Body of pancreas (tissue), 4 donors: Measurements from ENCODE around the gene SLAMF9. TPM values are rescaled to one million over a fixed set of nuclear protein-coding genes. Genes with fewer than 3 reads are reported as not detected.

ENCODE experiments used
- ATAC-seq: fragments of 150-250 bp; one replicate; pipeline ENCODE4 v1.9.1; 2016
- DNase-seq, 4 donors: peaks; one replicate each; pipeline ENCODE4 v3.0.0-alpha.2; 2019
- H3K27ac ChIP-seq, 4 donors: fragments of 200-600 bp; sonication (generic); 1 replicate in 3 of 4; 2 replicates in 1 of 4; pipeline versions ENCODE4 v1.5.1 to v1.6.1; 2016 to 2019; ENCODE audit warnings: mild to moderate bottlenecking in 1 of 4, mixed read lengths in 1 of 4, moderate library complexity in 1 of 4
- H3K27me3 ChIP-seq, 2 donors: fragments of 200-600 bp; sonication (generic); one replicate each; pipeline ENCODE4 v1.6.0; 2016; ENCODE audit warnings: mild to moderate bottlenecking in 1 of 2
- H3K36me3 ChIP-seq, 2 donors: fragments of 200-600 bp; sonication (generic); replicated peaks in 1 of 2; 2 replicates each; pipeline ENCODE4 v1.5.1; 2016; ENCODE audit warnings: low read depth in 2 of 2; ENCODE audit not compliant: insufficient read depth in 1 of 2
- H3K4me1 ChIP-seq: fragments of 200-600 bp; sonication (generic); one replicate; pipeline ENCODE4 v1.6.0; 2016
- H3K4me3 ChIP-seq, 2 donors: fragments of 200-600 bp; sonication (generic); 1 replicate in 1 of 2; 2 replicates in 1 of 2; pipeline ENCODE4 v1.5.1; 2016 to 2019
- H3K9me3 ChIP-seq, 3 donors: fragments of 200-600 bp; sonication (generic); 1 replicate in 2 of 3; 2 replicates in 1 of 3; pipeline ENCODE4 v1.5.1; 2016
- POLR2A ChIP-seq, 3 donors: fragments of 450-650 bp; IDR thresholded peaks; one replicate each; pipeline ENCODE4 v1.6.1; 2016; ENCODE audit warnings: antibody characterized with exemption in 3 of 3, mild to moderate bottlenecking in 2 of 3
- WGBS, 2 donors: methylation state at CpG; one replicate each; pipeline ENCODE4 v1.1.5; 2017; 5-methylcytosine and 5-hydroxymethylcytosine counted together
- intact Hi-C: fragments of 100-400 bp; cut with DNase I; formaldehyde crosslinking; loops from one replicate; pipeline ENCODE4 v1.15.1; 2023
- total RNA-seq, 2 donors: library from RNA; depleted of rRNA; stranded (reverse); fragments of >200 nt; gene quantifications; one replicate each; pipeline ENCODE4 v1.1.0, GENCODE V29; 2016
- TF ChIP-seq, protein P1 (sequence below), 7 experiments: fragments of 450-650 bp in 4 of 7; fragments of 200-600 bp in 3 of 7; sonication (generic) in 3 of 7; IDR thresholded peaks; one replicate each; pipeline ENCODE4 v1.5.1; 2016 to 2019; ENCODE audit warnings: antibody characterized with exemption in 7 of 7

SLAMF9 gene
- total RNA-seq, 2 donors from 2014 or later, result not detected

DNA sequence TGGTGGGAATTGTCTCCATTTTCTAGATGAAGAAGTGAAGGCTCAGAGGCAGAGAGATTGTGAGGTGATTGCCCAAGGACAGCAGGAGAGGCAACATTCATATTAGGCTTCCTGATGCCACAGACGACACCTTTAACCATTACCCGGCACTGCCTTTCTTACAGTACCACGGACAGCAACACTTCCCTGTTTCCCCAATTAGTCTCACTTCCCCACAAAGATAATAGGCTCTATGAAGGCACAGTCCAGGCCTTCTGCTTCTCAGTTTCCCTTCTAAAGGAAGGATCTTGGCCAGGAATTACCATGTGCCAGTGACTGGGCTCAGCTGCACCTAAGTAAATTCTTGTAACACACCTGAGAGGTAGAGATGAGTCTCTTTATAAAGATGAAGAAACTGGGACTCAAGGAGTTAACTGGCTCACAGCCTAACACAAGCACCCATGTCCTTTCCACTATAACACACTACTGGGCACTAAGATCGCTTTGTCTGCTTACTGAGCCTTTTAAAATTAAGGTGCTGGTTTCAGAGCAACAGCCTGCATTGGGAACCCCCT, 18.2 kb downstream of the SLAMF9 start:
- intact Hi-C loops, result loop anchor here (2.0 kb wide), 1 partner anchor 69 kb away; no protein-coding TSS in a partner anchor
- Histone ChIP-seq H3K4me1 (peaks cover 8% of the 10 kb centered on the region), H3K36me3 (no peaks in the 10 kb centered on the region), H3K27me3 (no peaks in the 10 kb centered on the region), H3K4me3 (no peak overlapping the region), H3K9me3 (no peaks in the 10 kb centered on the region), H3K27ac (no peak overlapping the region)
- WGBS, 2 donors, result 64 to 73% methylated on average over 4 of the region's 4 CpGs
- DNase-seq (no peak), ATAC-seq (no peak)
- TF ChIP-seq, protein P1, sequence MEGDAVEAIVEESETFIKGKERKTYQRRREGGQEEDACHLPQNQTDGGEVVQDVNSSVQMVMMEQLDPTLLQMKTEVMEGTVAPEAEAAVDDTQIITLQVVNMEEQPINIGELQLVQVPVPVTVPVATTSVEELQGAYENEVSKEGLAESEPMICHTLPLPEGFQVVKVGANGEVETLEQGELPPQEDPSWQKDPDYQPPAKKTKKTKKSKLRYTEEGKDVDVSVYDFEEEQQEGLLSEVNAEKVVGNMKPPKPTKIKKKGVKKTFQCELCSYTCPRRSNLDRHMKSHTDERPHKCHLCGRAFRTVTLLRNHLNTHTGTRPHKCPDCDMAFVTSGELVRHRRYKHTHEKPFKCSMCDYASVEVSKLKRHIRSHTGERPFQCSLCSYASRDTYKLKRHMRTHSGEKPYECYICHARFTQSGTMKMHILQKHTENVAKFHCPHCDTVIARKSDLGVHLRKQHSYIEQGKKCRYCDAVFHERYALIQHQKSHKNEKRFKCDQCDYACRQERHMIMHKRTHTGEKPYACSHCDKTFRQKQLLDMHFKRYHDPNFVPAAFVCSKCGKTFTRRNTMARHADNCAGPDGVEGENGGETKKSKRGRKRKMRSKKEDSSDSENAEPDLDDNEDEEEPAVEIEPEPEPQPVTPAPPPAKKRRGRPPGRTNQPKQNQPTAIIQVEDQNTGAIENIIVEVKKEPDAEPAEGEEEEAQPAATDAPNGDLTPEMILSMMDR (IDR thresholded peaks at IDR 0.05), result no peak
- no peak for TF ChIP-seq POLR2A (IDR thresholded peaks at IDR 0.05)

DNA sequence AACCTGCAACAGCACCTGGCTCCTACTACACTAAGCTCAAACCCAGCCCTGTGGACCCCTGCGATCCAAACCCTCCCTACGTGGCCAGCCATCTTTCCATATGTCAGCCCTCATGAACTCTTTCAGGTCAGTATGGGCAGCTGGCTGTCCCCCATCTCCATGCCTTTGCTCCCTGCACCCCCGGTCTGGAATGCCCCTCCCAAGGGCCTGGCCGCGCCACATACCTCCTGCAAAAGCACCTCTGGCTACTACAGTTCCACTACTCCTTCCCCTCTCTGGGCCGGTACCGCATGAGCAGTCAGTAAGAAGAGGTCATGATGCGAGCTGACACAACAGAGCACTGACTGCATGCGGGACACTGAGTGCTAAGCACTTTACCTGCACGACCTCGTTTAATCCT, 18.7 kb downstream of the SLAMF9 start:
- intact Hi-C loops, result loop anchor here (2.0 kb wide), 1 partner anchor 69 kb away; no protein-coding TSS in a partner anchor
- no peak for ATAC-seq
- H3K27me3 ChIP-seq, result no peaks in the 10 kb centered on the region
- peaks cover 8% of the 10 kb centered on the region for H3K4me1 ChIP-seq
- no peak overlapping the region for H3K4me3 ChIP-seq
- WGBS, 2 donors, result 87% methylated on average over 10 to 11 of the region's 11 CpGs
- no peak for DNase-seq
- no peaks in the 10 kb centered on the region for H3K36me3 ChIP-seq
- TF ChIP-seq, protein P1 (IDR thresholded peaks at IDR 0.05), result no peak
- TF ChIP-seq POLR2A (IDR thresholded peaks at IDR 0.05), result no peak
- no peaks in the 10 kb centered on the region for H3K9me3 ChIP-seq
- H3K27ac ChIP-seq, result no peak overlapping the region

DNA sequence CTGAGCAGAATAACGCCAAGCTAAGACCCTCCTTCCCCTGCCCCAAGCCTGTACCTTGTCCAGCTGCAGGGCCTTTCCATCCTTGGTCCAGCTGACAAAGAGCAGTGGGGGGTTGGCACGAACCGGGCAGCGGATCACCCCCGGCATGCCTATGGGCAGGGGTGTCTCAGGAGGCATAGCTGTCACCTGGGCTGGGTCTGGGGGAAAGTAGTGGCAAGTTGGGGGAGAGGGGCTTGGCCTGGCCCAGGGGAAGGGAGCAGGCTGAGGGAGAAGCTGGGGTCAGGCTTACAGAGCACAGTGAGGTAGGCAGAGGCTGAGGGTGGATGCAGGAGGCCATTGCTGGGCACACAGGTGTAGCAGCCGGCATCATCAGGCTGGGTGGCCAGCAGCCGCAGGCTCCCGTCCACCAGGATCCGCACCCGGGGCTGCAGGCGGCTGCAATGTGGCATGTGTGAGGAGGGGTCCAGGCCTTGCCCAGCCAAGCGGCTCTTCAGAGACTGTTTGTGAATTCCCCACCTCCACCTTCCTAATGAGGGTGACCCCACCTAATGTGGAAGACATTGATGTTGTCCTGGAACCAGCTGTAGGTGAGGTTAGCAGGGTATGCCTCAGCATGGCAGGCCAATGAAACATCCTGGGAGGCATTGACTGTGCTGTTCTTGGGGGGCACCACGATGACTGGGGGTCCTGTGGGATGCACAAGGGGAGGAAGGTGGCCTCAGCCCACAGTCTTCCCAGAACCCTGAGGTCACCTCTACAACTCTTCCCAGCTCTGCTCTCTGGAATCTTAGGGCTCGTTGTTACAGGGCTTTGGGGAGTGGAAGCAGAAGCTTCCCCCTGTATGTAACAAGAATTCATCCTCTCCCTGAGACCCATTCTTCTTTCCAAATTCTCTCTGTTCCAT, 19.6 kb downstream of the SLAMF9 start:
- 82 to 84% methylated on average over 6 to 14 of the region's 14 CpGs for WGBS, 2 donors
- intact Hi-C loops, result loop anchor here (2.0 kb wide), 1 partner anchor 70 kb away; no protein-coding TSS in a partner anchor
- Histone ChIP-seq H3K9me3 (no peaks in the 10 kb centered on the region), H3K4me1 (peaks cover 13% of the 10 kb centered on the region), H3K4me3 (no peak overlapping the region), H3K36me3 (no peaks in the 10 kb centered on the region), H3K27me3 (no peaks in the 10 kb centered on the region), H3K27ac (no peak overlapping the region)
- no peak for ATAC-seq
- DNase-seq, result no peak
- TF ChIP-seq, protein P1 (IDR thresholded peaks at IDR 0.05), result no peak
- TF ChIP-seq POLR2A (IDR thresholded peaks at IDR 0.05), result no peak

DNA sequence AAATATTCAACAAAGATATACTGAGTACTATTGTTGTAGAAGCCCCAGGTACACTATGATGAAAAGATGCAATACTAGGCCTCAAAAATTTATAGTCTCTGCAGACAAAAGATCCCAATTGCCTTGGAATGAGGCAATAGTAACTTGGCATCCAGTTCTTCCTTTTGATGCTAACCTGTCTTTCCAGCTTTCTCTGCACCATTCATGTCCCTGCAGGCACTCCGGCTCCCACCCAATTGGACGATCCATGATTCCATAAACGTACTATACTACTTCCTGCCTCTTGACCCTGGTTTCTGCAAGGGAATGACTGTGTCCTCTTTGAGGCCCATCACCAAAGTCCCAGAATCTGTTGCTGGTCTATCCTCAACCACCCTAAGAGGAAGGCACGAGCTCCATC, 20.7 kb downstream of the SLAMF9 start:
- Histone ChIP-seq H3K27ac (no peak overlapping the region), H3K36me3 (no peaks in the 10 kb centered on the region), H3K9me3 (no peaks in the 10 kb centered on the region), H3K27me3 (no peaks in the 10 kb centered on the region), H3K4me3 (no peak overlapping the region), H3K4me1 (peaks cover 24% of the 10 kb centered on the region)
- no peak for TF ChIP-seq POLR2A (IDR thresholded peaks at IDR 0.05)
- TF ChIP-seq, protein P1 (IDR thresholded peaks at IDR 0.05), result no peak
- WGBS, 2 donors, result 78 to 85% methylated on average over 4 of the region's 4 CpGs
- no peak for ATAC-seq
- no peak for DNase-seq
- intact Hi-C loops, result no loop called here
